CD14-positive monocyte (primary cell): ENCODE measurements around the gene ACMSD. TPM values are rescaled to one million over a fixed set of nuclear protein-coding genes. Genes with fewer than 3 reads are reported as not detected.
"Not testable (repeated sequence)": the region's sequence is repeated elsewhere in the genome, so short reads cannot be mapped to it uniquely, and the experiment has no call there.

Experiments
- DNase-seq, 3 donors: peaks; one replicate each; pipeline ENCODE4 v3.0.0-alpha.2; 2011 to 2022
- H2AFZ ChIP-seq: 2 replicates; pipeline ENCODE4 v1.6.0; 2012; ENCODE audit warnings: mild to moderate bottlenecking, low read depth, low read length, inconsistent platforms; ENCODE audit not compliant: insufficient read depth, poor library complexity, severe bottlenecking
- H3K27ac ChIP-seq, 2 donors: 1 replicate in 1 of 2; 2 replicates in 1 of 2; pipeline ENCODE4 v1.5.1; 2012 to 2013; ENCODE audit warnings: low read length in 2 of 2, control low read depth in 1 of 2, inconsistent platforms in 1 of 2, low read depth in 1 of 2, mild to moderate bottlenecking in 1 of 2
- H3K27me3 ChIP-seq, 2 donors: one replicate each; pipeline versions ENCODE4 v1.6.0 to v1.6.1; 2011 to 2013; ENCODE audit warnings: low read length in 2 of 2; ENCODE audit not compliant: control insufficient read depth in 2 of 2, insufficient read depth in 2 of 2
- H3K36me3 ChIP-seq, 2 donors: replicated peaks in 1 of 2; 1 replicate in 1 of 2; 2 replicates in 1 of 2; pipeline versions ENCODE4 v1.5.1 to v1.6.1; 2012 to 2013; ENCODE audit warnings: low read length in 2 of 2, control low read depth in 1 of 2, inconsistent platforms in 1 of 2, mild to moderate bottlenecking in 1 of 2; ENCODE audit not compliant: insufficient read depth in 2 of 2, control insufficient read depth in 1 of 2
- H3K4me1 ChIP-seq, 2 donors: 1 replicate in 1 of 2; 2 replicates in 1 of 2; pipeline versions ENCODE4 v1.5.1 to v1.6.1; 2012 to 2013; ENCODE audit warnings: low read length in 2 of 2, control low read depth in 1 of 2, inconsistent platforms in 1 of 2, mild to moderate bottlenecking in 1 of 2, moderate library complexity in 1 of 2; ENCODE audit not compliant: insufficient read depth in 2 of 2, control insufficient read depth in 1 of 2
- H3K4me2 ChIP-seq: replicated peaks from 2 replicates; pipeline ENCODE3; 2012; ENCODE audit warnings: low read length, moderate library complexity, mild to moderate bottlenecking; ENCODE audit not compliant: poor library complexity, severe bottlenecking; ENCODE audit errors: extremely low read depth
- H3K4me3 ChIP-seq, 3 experiments: fragments of 200-600 bp in 1 of 3; sonication (generic) in 1 of 3; replicated peaks in 1 of 3; 1 replicate in 2 of 3; 2 replicates in 1 of 3; pipeline ENCODE4 v1.5.1; 2011 to 2013; ENCODE audit warnings: low read length in 3 of 3, mild to moderate bottlenecking in 3 of 3, control low read depth in 2 of 3, low read depth in 2 of 3, inconsistent platforms in 1 of 3, moderate library complexity in 1 of 3
- H3K79me2 ChIP-seq: 2 replicates; pipeline ENCODE4 v1.6.0; 2012; ENCODE audit warnings: mild to moderate bottlenecking, control low read depth, inconsistent platforms, low read length, moderate library complexity; ENCODE audit not compliant: insufficient read depth
- H3K9ac ChIP-seq: 2 replicates; pipeline ENCODE4 v1.6.0; 2017; ENCODE audit warnings: low read length, mild to moderate bottlenecking; ENCODE audit not compliant: insufficient read depth, poor library complexity, severe bottlenecking
- H3K9me3 ChIP-seq, 2 donors: replicated peaks in 1 of 2; 1 replicate in 1 of 2; 2 replicates in 1 of 2; pipeline versions ENCODE4 v1.5.1 to v1.6.1; 2012 to 2013; ENCODE audit warnings: low read length in 2 of 2, control low read depth in 1 of 2; ENCODE audit not compliant: control insufficient read depth in 1 of 2, insufficient read depth in 1 of 2
- H4K20me1 ChIP-seq: 2 replicates; pipeline ENCODE4 v1.6.0; 2012; ENCODE audit warnings: mild to moderate bottlenecking, low read length, control low read depth, moderate library complexity; ENCODE audit not compliant: insufficient read depth
- H3K27ac Mint-ChIP-seq, 7 donors: one replicate each; pipeline ENCODE4 v1.8.0; 2020; ENCODE audit warnings: mild to moderate bottlenecking in 7 of 7, mixed read lengths in 7 of 7, moderate library complexity in 6 of 7, inconsistent platforms in 2 of 7
- H3K27me3 Mint-ChIP-seq, 3 donors: one replicate each; pipeline ENCODE4 v1.8.0; 2021 to 2022; ENCODE audit warnings: low read depth in 3 of 3, mild to moderate bottlenecking in 3 of 3, mixed read lengths in 3 of 3, moderate library complexity in 3 of 3, inconsistent platforms in 1 of 3
- H3K36me3 Mint-ChIP-seq, 2 donors: one replicate each; pipeline ENCODE4 v1.8.0; 2020; ENCODE audit warnings: mixed read lengths in 2 of 2, inconsistent platforms in 1 of 2, mild to moderate bottlenecking in 1 of 2
- H3K4me1 Mint-ChIP-seq: one replicate; pipeline ENCODE4 v1.8.0; 2020; ENCODE audit warnings: mild to moderate bottlenecking, mixed read lengths
- H3K4me3 Mint-ChIP-seq, 2 donors: one replicate each; pipeline ENCODE4 v1.8.0; 2020; ENCODE audit warnings: mild to moderate bottlenecking in 2 of 2, mixed read lengths in 2 of 2, moderate library complexity in 1 of 2
- H3K9me3 Mint-ChIP-seq, 7 donors: one replicate each; pipeline ENCODE4 v1.8.0; 2020 to 2022; ENCODE audit warnings: mixed read lengths in 7 of 7, mild to moderate bottlenecking in 6 of 7, moderate library complexity in 6 of 7, inconsistent platforms in 2 of 7
- WGBS: methylation state at CpG from one replicate; pipeline ENCODE4 v1.1.5; 2013; ENCODE audit warnings: missing lambda C conversion rate; ENCODE audit not compliant: insufficient coverage; 5-methylcytosine and 5-hydroxymethylcytosine counted together
- intact Hi-C, 2 donors: fragments of 100-400 bp; cut with micrococcal nuclease; formaldehyde crosslinking; loops; one replicate each; pipeline versions ENCODE4 v1.15.0 to v1.15.1; 2023
- polyA plus RNA-seq, 3 donors: library from polyadenylated mRNA; depleted of rRNA in 1 of 3; unstranded in 2 of 3; stranded (reverse) in 1 of 3; fragments of 300-500 nt in 2 of 3; fragments of >200 nt in 1 of 3; fragmentation: Illumina TruSeq in 2 of 3; gene quantifications; 1 replicate in 2 of 3; 2 replicates in 1 of 3; pipeline ENCODE4 v1.2.3, GENCODE V29; 2012 to 2021
- TF ChIP-seq, protein P1 (sequence below): fragments of 200-600 bp; IDR thresholded peaks from one replicate; pipeline ENCODE4 v1.8.0; 2022; ENCODE audit warnings: antibody characterized with exemption, mild to moderate bottlenecking

Gene ACMSD
- polyA plus RNA-seq, 3 donors: not detected

DNA sequence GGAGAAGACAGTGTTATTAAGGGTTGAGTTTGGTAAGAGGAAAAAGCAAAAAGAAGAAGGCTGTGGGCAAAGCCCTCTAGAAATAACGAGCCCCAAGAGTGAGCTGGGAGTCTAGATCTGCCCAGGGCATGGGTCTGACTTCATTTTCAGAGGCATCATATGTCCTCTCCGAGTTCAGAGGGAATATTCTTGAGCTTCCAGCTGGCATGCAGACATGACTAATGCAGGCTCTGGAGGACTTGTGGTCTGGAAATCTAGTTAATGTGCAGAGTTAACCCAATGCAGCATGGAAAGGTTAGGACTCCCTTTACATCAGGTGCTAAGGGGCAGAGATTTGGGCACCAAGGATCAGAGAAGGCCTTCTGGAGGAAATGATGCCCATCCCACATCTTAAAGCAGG lies 7.3 kb downstream of the ACMSD start:
- H3K27me3 Mint-ChIP-seq: peaks cover 2 to 11% (median 7%) of the 10 kb centered on the region in 3 donors
- no peaks in the 10 kb centered on the region for H3K4me1 Mint-ChIP-seq
- intact Hi-C loops: no loop called here
- Histone ChIP-seq H2AFZ (no peak overlapping the region), H3K9me3 (no peaks in the 10 kb centered on the region), H3K4me1 (no peaks in the 10 kb centered on the region), H4K20me1 (no peaks in the 10 kb centered on the region), H3K36me3 (no peaks in the 10 kb centered on the region), H3K27ac (no peak overlapping the region), H3K27me3 (no peaks in the 10 kb centered on the region), H3K4me2 (no peak overlapping the region), H3K9ac (no peak overlapping the region), H3K4me3 (no peak overlapping the region), H3K79me2 (no peaks in the 10 kb centered on the region)
- no peak for DNase-seq
- H3K9me3 Mint-ChIP-seq: peaks cover 0 to 8% (median 5%) of the 10 kb centered on the region in 7 donors
- H3K27ac Mint-ChIP-seq: peak overlapping the region in 1 of 7 donors; percentile 46
- H3K4me3 Mint-ChIP-seq: no peak overlapping the region
- TF ChIP-seq, protein P1, sequence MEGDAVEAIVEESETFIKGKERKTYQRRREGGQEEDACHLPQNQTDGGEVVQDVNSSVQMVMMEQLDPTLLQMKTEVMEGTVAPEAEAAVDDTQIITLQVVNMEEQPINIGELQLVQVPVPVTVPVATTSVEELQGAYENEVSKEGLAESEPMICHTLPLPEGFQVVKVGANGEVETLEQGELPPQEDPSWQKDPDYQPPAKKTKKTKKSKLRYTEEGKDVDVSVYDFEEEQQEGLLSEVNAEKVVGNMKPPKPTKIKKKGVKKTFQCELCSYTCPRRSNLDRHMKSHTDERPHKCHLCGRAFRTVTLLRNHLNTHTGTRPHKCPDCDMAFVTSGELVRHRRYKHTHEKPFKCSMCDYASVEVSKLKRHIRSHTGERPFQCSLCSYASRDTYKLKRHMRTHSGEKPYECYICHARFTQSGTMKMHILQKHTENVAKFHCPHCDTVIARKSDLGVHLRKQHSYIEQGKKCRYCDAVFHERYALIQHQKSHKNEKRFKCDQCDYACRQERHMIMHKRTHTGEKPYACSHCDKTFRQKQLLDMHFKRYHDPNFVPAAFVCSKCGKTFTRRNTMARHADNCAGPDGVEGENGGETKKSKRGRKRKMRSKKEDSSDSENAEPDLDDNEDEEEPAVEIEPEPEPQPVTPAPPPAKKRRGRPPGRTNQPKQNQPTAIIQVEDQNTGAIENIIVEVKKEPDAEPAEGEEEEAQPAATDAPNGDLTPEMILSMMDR: no peak
- H3K36me3 Mint-ChIP-seq: no peaks in the 10 kb centered on the region
- 87% methylated on average over 2 of the region's 2 CpGs for WGBS

DNA sequence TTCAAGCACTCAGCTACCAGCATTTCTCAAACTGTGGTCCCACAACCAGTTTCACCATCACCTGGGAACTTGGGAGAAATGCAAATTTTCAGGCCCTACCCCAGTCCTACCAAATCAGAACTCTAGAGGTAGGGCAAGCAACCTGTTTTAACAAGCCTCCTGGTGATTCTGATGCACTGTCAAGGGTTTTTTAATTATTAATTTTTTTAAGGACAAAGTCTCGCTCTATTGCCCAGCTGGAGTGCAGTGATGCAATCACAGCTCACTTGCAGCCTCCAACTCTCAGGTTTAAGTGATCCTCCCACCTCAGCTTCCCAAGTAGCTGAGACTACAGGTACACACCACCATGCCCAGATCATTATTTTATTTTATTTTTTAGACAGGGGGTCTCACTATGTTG lies 7.8 kb downstream of the ACMSD start:
- Histone ChIP-seq H2AFZ (no peak overlapping the region), H3K79me2 (no peaks in the 10 kb centered on the region), H3K4me3 (no peak overlapping the region), H3K36me3 (no peaks in the 10 kb centered on the region), H3K27me3 (no peaks in the 10 kb centered on the region), H3K4me1 (no peaks in the 10 kb centered on the region), H3K9ac (no peak overlapping the region), H3K4me2 (no peak overlapping the region), H3K9me3 (no peaks in the 10 kb centered on the region), H3K27ac (no peak overlapping the region), H4K20me1 (no peaks in the 10 kb centered on the region)
- Mint-ChIP-seq H3K4me1 (no peaks in the 10 kb centered on the region), H3K9me3 (peaks cover 0 to 8% (median 5%) of the 10 kb centered on the region in 7 donors), H3K36me3 (no peaks in the 10 kb centered on the region), H3K4me3 (no peak overlapping the region), H3K27ac (no peak overlapping the region), H3K27me3 (peaks cover 2 to 11% (median 7%) of the 10 kb centered on the region in 3 donors)
- intact Hi-C loops: no loop called here
- WGBS: no CpG with 5 or more reads among the region's 1 CpG
- DNase-seq: no peak
- TF ChIP-seq, protein P1: no peak

DNA sequence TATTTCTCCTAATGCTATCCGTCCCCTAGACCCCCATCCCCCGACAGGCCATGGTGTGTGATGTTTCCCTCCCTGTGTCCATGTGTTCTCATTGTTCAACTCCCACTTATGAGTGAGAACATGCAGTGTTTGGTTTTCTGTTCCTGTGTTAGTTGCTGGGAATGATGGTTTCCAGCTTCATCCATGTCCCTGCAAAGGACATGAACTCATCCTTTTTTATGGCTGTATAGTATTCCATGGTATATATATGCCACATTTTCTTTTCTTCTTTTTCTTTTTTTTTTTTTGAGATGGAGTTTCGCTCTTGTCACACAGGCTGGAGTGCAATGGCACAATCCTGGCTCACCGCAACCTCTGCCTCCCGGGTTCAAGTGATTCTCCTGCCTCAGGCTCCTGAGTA lies 9.2 kb downstream of the ACMSD start:
- H3K27me3 ChIP-seq, H3K4me1 Mint-ChIP-seq, H3K4me3 Mint-ChIP-seq, H3K4me2 ChIP-seq, intact Hi-C loops, H3K27me3 Mint-ChIP-seq, H3K4me3 ChIP-seq, H3K79me2 ChIP-seq, H3K36me3 Mint-ChIP-seq, H3K4me1 ChIP-seq, H3K9me3 ChIP-seq, H3K9ac ChIP-seq, H3K27ac Mint-ChIP-seq, H3K36me3 ChIP-seq, H3K27ac ChIP-seq, H2AFZ ChIP-seq, H4K20me1 ChIP-seq, DNase-seq: not testable (repeated sequence)
- WGBS: no CpG with 5 or more reads among the region's 5 CpGs
- H3K9me3 Mint-ChIP-seq: peaks cover 0 to 10% (median 7%) of the 10 kb centered on the region in 7 donors
